GM18909 (cell line): ENCODE data around the gene SLC50A1.
A peak's percentile ranks its signal among the peaks of the same experiment; 100 is the strongest.
"Not testable (repeated sequence)": the region's sequence is repeated elsewhere in the genome, so short reads cannot be mapped to it uniquely, and the experiment has no call there.

Source experiments
- ATAC-seq: cut with Tn5 transposase; IDR thresholded peaks from one replicate; pipeline ENCODE4 v1.9.1; 2021; ENCODE audit warnings: mild to moderate bottlenecking; ENCODE audit not compliant: unreplicated experiment, poor library complexity

SLC50A1 gene

GRCh38 chr1:155131856-155132255, 3.8 kb upstream of the SLC50A1 start:
- ATAC-seq, result no peak

DNA sequence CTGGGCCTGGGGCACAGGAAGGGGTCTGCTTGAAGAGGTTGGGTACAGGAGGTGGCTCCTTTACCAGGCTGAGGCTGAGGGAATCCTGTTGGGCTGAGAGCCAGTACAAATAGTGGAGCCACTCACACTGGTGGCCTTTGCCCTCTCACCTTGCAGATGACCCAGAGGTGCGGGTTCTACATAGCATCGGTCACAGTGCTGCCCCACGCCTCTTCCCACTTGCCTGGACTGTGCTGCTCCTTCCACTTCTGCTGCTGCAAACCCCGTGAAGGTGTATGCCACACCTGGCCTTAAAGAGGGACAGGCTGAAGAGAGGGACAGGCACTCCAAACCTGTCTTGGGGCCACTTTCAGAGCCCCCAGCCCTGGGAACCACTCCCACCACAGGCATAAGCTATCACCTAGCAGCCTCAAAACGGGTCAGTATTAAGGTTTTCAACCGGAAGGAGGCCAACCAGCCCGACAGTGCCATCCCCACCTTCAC, 1.8 kb upstream of the SLC50A1 start:
- no peak for ATAC-seq

GRCh38 chr1:155134322-155134721, 1.3 kb upstream of the SLC50A1 start:
- no peak for ATAC-seq

- no peak for ATAC-seq
Observed at GRCh38 chr1:155134880-155135414, 705 bp upstream of the SLC50A1 start.

DNA sequence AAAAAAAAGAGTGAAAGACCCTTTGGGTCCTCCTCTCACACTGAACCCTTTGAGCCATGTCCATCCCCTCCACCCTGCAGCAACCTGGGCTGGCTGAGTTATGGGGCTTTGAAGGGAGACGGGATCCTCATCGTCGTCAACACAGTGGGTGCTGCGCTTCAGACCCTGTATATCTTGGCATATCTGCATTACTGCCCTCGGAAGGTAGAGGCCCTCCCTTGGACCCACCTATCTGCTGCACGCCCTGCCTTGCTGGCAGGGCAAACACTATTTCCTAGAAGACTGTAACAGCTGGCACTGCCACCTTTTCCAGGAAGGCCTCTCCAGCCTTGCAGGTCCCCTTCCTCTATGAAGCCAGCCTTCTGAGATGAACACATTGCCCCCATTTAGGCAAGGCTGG, 1.1 kb downstream of the SLC50A1 start:
- ATAC-seq, result no peak

- no peak for ATAC-seq
Observed at GRCh38 chr1:155137154-155137949, 1.7 kb downstream of the SLC50A1 start.

DNA sequence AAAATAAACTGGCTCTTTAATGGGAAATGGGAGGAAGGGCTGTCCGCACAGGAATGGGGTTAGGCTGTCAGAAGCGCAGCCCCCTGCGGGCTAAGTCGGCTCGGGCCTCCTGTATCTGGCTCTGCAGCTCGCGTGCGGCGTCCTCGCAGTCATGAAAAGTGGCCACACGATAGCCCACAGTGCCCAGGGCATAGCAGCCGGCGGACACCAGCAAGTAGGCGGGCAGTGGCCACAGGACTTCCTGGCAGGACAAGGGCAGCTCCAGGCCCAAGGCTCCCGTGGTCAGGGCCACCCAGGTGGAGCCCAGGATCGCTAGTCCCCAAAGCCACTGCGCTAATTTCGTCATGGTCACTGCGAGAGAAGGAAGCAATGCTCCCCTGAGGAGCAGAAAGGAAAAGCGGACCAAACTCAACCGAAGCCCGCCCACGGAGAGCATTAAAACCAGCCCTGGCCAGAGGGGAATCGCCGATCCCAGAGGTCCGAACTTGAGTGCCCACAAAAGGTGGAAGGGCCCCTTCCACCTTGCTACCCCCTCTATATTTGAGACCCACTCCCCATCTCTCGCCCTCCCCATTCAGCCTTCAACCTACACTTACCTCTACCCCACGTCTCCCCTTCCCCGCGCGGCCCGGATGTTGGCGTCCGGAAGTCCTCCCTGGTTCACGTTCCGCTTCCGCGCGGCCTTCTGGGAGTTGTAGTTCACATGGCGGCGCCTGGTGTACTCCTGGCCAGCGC, 4.4 kb downstream of the SLC50A1 start, which contains the start of gene DPM3:
Gene DPM3, minus strand, starts transcription at position 637 of the 735 bp plus-strand sequence. Its CDS starts 291 bp downstream, at position 346.
- peak; percentile 67 for ATAC-seq

DNA sequence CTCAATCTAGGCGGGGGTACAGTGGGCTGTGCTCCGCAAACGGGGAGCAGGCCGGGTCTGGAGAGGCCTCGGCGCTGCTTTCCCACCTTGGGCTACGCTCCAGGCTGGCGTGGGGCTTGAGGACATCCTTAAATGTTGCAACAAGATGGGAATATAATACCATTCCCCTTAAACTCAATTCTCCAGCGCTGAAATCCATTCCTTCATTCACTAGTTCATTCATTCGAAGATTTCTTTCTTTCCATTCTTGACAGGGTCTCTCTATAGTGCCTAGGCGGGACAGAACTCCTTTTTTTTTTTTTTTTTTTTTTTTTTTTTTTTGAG, 4.9 kb downstream of the SLC50A1 start:
- no peak for ATAC-seq

GRCh38 chr1:155141749-155142148, 6.1 kb downstream of the SLC50A1 start:
- no peak for ATAC-seq

- no peak for ATAC-seq
Observed at GRCh38 chr1:155145491-155145890, 9.8 kb downstream of the SLC50A1 start.

DNA sequence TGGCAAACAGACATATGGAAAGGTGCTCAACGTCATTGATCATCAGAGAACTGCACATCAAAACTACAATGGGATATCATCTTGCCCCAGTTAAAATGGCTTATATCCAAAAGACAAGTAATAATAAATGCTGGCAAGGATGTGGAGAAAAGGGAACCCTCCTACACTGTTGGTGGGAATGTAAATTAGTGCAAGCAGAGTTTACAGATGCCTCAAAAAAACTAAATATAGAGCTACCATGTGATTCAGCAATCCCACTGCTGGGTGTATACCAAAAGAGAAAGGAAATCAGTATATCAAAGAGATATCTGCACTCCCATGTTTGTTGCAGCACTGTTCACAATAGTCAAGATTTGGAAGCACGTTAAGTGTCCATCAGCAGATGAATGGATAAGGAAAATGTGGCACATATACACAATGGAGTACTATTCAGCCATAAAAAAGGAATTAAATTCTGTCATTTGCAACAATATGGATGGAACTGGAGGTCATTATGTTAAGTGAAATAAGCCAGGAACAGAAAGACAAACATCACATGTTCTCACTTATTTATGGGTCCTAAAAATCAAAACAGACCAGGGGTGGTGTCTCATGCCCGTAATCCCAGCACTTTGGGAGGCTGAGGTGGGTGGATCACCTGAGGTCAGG, 20.5 kb downstream of the SLC50A1 start:
- ATAC-seq, result not testable (repeated sequence)

- ATAC-seq, result no peak
Observed at GRCh38 chr1:155158991-155159390, 23.3 kb downstream of the SLC50A1 start.

DNA sequence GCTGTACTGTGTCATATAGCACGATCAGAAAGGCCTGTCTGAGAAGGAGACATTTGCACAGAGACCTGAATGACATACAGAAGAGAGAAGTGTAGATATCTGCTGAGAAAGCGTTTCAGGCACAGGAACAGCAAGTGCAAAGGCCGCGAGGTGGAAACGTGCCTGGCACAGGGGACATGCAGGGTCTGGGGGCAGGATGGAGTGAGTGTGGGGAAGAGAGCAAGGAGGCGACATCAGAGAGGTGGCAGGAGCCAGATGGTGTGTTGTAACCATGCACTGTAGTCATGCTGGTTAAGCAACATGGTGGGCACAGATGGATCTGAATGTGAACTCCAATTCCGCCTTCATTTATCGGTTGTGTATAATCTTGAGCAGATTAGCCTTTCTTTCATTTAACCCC, 24.5 kb downstream of the SLC50A1 start:
- no peak for ATAC-seq

DNA sequence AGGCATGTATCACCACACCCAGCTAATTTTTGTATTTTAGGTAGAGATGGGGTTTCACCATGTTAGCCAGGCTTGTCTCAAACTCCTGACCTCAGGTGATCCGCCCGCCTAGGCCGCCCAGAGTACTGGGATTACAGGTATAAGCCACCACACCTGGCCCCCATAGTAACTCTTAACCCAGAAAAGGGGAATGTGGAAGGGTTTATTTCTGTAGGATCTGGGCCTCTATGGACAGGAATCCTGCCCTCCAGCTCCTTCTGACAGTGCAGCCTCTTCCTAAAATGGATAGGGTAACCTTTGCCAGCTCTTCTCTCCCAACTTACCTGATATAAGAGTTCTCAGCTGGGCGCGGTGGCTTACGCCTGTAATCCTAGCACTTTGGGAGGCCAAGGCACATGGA, 27.0 kb downstream of the SLC50A1 start:
- not testable (repeated sequence) for ATAC-seq

DNA sequence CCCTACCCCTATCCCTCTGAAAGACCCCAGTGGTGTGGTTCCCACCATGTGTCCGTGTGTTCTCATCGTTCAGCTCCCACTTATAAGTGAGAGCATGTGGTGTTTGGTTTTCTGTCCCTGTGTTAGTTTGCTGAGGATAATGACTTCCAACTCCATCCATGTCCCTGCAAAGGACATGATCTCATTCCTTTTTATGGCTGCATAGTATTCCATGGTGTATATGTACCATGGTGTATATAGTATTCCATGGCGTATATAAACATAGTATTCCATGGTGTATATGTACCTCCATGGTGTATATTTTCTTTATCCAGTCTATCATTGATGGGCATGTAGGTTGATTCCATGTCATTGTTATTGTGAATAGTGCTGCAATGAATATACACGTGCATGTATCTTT, 28.1 kb downstream of the SLC50A1 start:
- not testable (repeated sequence) for ATAC-seq

DNA sequence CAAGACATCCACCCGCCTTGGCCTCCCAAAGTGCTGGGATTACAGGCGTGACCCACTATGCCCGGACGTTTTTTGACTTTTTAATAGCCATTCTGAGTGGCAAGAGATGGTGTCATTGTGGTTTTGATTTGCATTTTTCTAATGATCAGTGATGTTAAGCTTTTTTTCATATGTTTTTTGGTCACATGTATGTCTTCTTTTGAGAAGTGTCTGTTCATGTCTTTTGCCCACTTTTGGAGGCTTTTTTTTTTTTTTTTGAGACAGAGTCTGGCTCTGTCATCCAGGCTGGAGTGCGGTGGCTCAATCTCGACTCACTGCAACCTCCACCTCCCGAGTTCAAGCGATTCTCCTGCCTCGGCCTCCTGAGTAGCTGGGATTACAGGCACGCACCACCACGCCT, 29.0 kb downstream of the SLC50A1 start:
- ATAC-seq, result not testable (repeated sequence)

- no peak for ATAC-seq
Observed at GRCh38 chr1:155166051-155166470, 30.4 kb downstream of the SLC50A1 start.

GRCh38 chr1:155166471-155167165, 31.0 kb downstream of the SLC50A1 start:
- ATAC-seq, result no peak

DNA sequence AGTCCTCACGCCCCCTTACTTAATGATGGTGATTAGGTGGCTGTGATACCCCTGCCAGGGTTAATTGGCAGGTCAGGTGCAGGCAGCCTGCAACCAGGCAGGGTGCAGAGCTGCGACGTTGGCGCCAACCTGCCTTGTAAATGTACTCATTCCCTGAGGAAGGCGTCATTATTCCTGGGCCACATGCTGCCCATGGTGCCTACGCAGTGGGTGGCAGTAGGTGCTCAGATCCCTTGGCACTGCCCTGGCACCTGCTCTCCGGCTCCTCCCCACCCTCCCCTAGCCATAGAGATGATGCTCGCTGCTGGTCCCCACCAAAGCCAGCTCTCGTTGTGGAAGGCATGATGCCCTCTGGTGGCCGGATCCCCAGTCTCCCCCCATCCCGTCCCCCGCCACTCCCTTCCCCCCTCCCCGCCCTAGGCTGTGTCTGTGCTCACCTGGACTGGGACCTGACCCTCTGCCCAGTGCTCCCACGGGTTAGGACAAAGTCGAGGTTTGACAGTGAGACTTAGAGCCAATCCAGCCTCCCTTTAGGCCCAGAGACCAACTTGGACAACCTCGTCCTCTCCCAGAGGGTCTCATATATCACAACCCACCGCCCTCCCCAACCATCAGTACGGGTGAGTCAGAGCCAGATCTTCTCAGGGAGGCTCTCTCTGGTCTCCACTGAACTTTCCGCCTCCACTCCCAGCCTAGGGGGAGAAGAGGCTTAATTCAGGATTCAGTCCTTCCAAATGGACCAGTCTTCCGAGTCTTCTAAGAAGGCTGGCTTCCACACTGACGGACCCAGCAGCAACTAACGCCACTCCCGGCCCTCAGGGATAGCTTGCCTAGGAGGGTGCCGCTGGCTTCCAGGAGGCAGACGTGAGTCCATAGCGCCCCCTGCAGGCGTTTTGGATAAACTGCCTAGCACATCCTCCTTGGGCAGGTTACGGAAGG, 31.8 kb downstream of the SLC50A1 start:
- ATAC-seq, result peak; percentile 65
